CD4-positive, alpha-beta T cell treated with Interleukin-6 for 4 hours (primary cell): ENCODE results near the gene COL20A1.

Source experiments
- DNase-seq: peaks from one replicate; pipeline ENCODE4 v3.0.0-alpha.2; 2020; ENCODE audit warnings: mixed read lengths

Gene COL20A1

GRCh38 chr20:63363981-63364561 is 71.1 kb downstream of the COL20A1 start:
- no peak for DNase-seq

- no peak for DNase-seq
Measured at GRCh38 chr20:63364801-63365585, 72.0 kb downstream of the COL20A1 start.

GRCh38 chr20:63365601-63366389 is 72.8 kb downstream of the COL20A1 start:
- DNase-seq: no peak

GRCh38 chr20:63366390-63367365 is 73.7 kb downstream of the COL20A1 start:
- DNase-seq: no peak

- no peak for DNase-seq
Measured at GRCh38 chr20:63367446-63368055, 74.6 kb downstream of the COL20A1 start.

GRCh38 chr20:63368151-63368550 is 75.2 kb downstream of the COL20A1 start:
- DNase-seq: no peak

GRCh38 chr20:63369024-63369530 is 76.1 kb downstream of the COL20A1 start:
- DNase-seq: no peak

GRCh38 chr20:63369724-63370617 is 77.0 kb downstream of the COL20A1 start:
- no peak for DNase-seq

GRCh38 chr20:63370618-63371187 is 77.7 kb downstream of the COL20A1 start:
- no peak for DNase-seq

GRCh38 chr20:63371291-63371865 is 78.4 kb downstream of the COL20A1 start:
- no peak for DNase-seq

- no peak for DNase-seq
Measured at GRCh38 chr20:63372971-63373885, 80.2 kb downstream of the COL20A1 start.

GRCh38 chr20:63373996-63374395 is 81.0 kb downstream of the COL20A1 start:
- no peak for DNase-seq

GRCh38 chr20:63374504-63374903 is 81.5 kb downstream of the COL20A1 start:
- DNase-seq: no peak

GRCh38 chr20:63375438-63375837 is 82.5 kb downstream of the COL20A1 start:
- no peak for DNase-seq

- DNase-seq: no peak
Measured at GRCh38 chr20:63376283-63377250, 83.6 kb downstream of the COL20A1 start.

GRCh38 chr20:63377256-63377941 is 84.4 kb downstream of the COL20A1 start:
- no peak for DNase-seq

- DNase-seq: no peak
Measured at GRCh38 chr20:63377951-63378381, 85.0 kb downstream of the COL20A1 start.
